ENCODE results near the gene HDAC4. TPM values are rescaled to one million over a fixed set of nuclear protein-coding genes. Genes with fewer than 3 reads are reported as not detected.
A peak's percentile ranks its signal among the peaks of the same experiment; 100 is the strongest.

Gene HDAC4
- total RNA-seq, 4 donors from 2014 or later: 51.4 to 107 (median 70.8) TPM

GRCh38 chr2:239231231-239232194, 169.3 kb downstream of the HDAC4 start:
- Histone ChIP-seq H3K4me1 (peaks cover 32% of the 10 kb centered on the region), H3K4me3 (no peak overlapping the region), H3K27me3 (no peaks in the 10 kb centered on the region), H3K27ac (no peak overlapping the region), H3K9me3 (no peaks in the 10 kb centered on the region), H3K36me3 (no peaks in the 10 kb centered on the region)
- DNase-seq (ENCODE audit: low spot score in 2 of 2): peak; percentile 52 to 53
- TF ChIP-seq CTCF (IDR thresholded peaks at IDR 0.05) (no peak), EP300 (IDR thresholded peaks at IDR 0.05) (no peak), POLR2A (IDR thresholded peaks at IDR 0.05) (no peak), POLR2AphosphoS5 (IDR thresholded peaks at IDR 0.05) (no peak)
- 80% methylated on average over 37 of the region's 46 CpGs for WGBS

GRCh38 chr2:239230318-239231052, 170.3 kb downstream of the HDAC4 start:
- no peaks in the 10 kb centered on the region for H3K36me3 ChIP-seq
- peaks cover 42% of the 10 kb centered on the region for H3K4me1 ChIP-seq
- TF ChIP-seq EP300 (IDR thresholded peaks at IDR 0.05) (no peak), POLR2A (IDR thresholded peaks at IDR 0.05) (no peak), POLR2AphosphoS5 (IDR thresholded peaks at IDR 0.05) (no peak), CTCF (IDR thresholded peaks at IDR 0.05) (no peak)
- WGBS: 60% methylated on average over 24 of the region's 26 CpGs
- H3K27me3 ChIP-seq: no peaks in the 10 kb centered on the region
- no peak overlapping the region for H3K4me3 ChIP-seq
- H3K27ac ChIP-seq: peak overlapping the region; percentile 38
- peak; percentile 58 to 79 for DNase-seq (ENCODE audit: low spot score in 2 of 2)
- H3K9me3 ChIP-seq: no peaks in the 10 kb centered on the region

GRCh38 chr2:239229545-239230279, 171.1 kb downstream of the HDAC4 start:
- TF ChIP-seq CTCF (IDR thresholded peaks at IDR 0.05) (no peak), EP300 (IDR thresholded peaks at IDR 0.05) (no peak), POLR2AphosphoS5 (IDR thresholded peaks at IDR 0.05) (no peak), POLR2A (IDR thresholded peaks at IDR 0.05) (no peak)
- no peaks in the 10 kb centered on the region for H3K27me3 ChIP-seq
- no peaks in the 10 kb centered on the region for H3K36me3 ChIP-seq
- peaks cover 50% of the 10 kb centered on the region for H3K4me1 ChIP-seq
- H3K9me3 ChIP-seq: no peaks in the 10 kb centered on the region
- H3K4me3 ChIP-seq: no peak overlapping the region
- WGBS: 82% methylated on average over 11 of the region's 11 CpGs
- H3K27ac ChIP-seq: no peak overlapping the region
- DNase-seq (ENCODE audit: low spot score in 2 of 2): peak in 1 of 2 donors; percentile 39

- H3K9me3 ChIP-seq: no peaks in the 10 kb centered on the region
- peak; percentile 61 to 67 for DNase-seq (ENCODE audit: low spot score in 2 of 2)
- WGBS: 61% methylated on average over 5 of the region's 14 CpGs
- no peaks in the 10 kb centered on the region for H3K36me3 ChIP-seq
- TF ChIP-seq POLR2AphosphoS5 (IDR thresholded peaks at IDR 0.05) (no peak), CTCF (IDR thresholded peaks at IDR 0.05) (no peak), POLR2A (IDR thresholded peaks at IDR 0.05) (no peak), EP300 (IDR thresholded peaks at IDR 0.05) (no peak)
- no peaks in the 10 kb centered on the region for H3K27me3 ChIP-seq
- peaks cover 64% of the 10 kb centered on the region for H3K4me1 ChIP-seq
- H3K27ac ChIP-seq: peak overlapping the region; percentile 70
- no peak overlapping the region for H3K4me3 ChIP-seq
These were observed 173.0 kb downstream of the HDAC4 start for GRCh38 chr2:239227661-239228371.
